HG02840 (cell line): ENCODE measurements around the gene LGR4.

Source experiments
- ATAC-seq: cut with Tn5 transposase; IDR thresholded peaks from one replicate; pipeline ENCODE4 v1.9.1; 2021; ENCODE audit warnings: mild to moderate bottlenecking, moderate library complexity, moderate number of reproducible peaks; ENCODE audit not compliant: unreplicated experiment, low FRiP score

The LGR4 gene

GRCh38 chr11:27386181-27386845 is 86.3 kb downstream of the LGR4 start:
- ATAC-seq = no peak

GRCh38 chr11:27385245-27385644 is 87.3 kb downstream of the LGR4 start:
- ATAC-seq = no peak

- no peak for ATAC-seq
Measured at GRCh38 chr11:27384227-27384626, 88.4 kb downstream of the LGR4 start.

GRCh38 chr11:27383645-27384044 is 88.9 kb downstream of the LGR4 start:
- no peak for ATAC-seq

- ATAC-seq = no peak
Measured at GRCh38 chr11:27381238-27381666, 91.3 kb downstream of the LGR4 start.

GRCh38 chr11:27380771-27381170 is 91.8 kb downstream of the LGR4 start:
- ATAC-seq = no peak

- no peak for ATAC-seq
Measured at GRCh38 chr11:27379449-27379848, 93.1 kb downstream of the LGR4 start.

GRCh38 chr11:27375370-27375769 is 97.2 kb downstream of the LGR4 start:
- ATAC-seq = no peak

- ATAC-seq = no peak
Measured at GRCh38 chr11:27373856-27374602, 98.6 kb downstream of the LGR4 start.

GRCh38 chr11:27373392-27373791 is 99.2 kb downstream of the LGR4 start:
- ATAC-seq = no peak

- ATAC-seq = no peak
Measured at GRCh38 chr11:27372164-27372563, 100.4 kb downstream of the LGR4 start.

- ATAC-seq = no peak
Measured at GRCh38 chr11:27371489-27371888, 101.1 kb downstream of the LGR4 start.

GRCh38 chr11:27370374-27370773 is 102.2 kb downstream of the LGR4 start:
- no peak for ATAC-seq

- ATAC-seq = no peak
Measured at GRCh38 chr11:27367881-27368280, 104.7 kb downstream of the LGR4 start.

GRCh38 chr11:27363576-27364117 is 108.9 kb downstream of the LGR4 start:
- ATAC-seq = no peak

- peak; percentile 99 for ATAC-seq
Measured at GRCh38 chr11:27362749-27363575, 109.6 kb downstream of the LGR4 start, which contains the start of gene CCDC34. TSS of gene CCDC34 (minus strand) at chr11:27363215. CDS start at chr11:27363194, 21 bp downstream.

- ATAC-seq = no peak
Measured at GRCh38 chr11:27361649-27362431, 110.8 kb downstream of the LGR4 start.

GRCh38 chr11:27358296-27358695 is 114.3 kb downstream of the LGR4 start:
- no peak for ATAC-seq

GRCh38 chr11:27357250-27357649 is 115.3 kb downstream of the LGR4 start:
- no peak for ATAC-seq

- ATAC-seq = no peak
Measured at GRCh38 chr11:27356624-27357222, 115.9 kb downstream of the LGR4 start.
